Fibroblast of skin of right biceps (primary cell): ENCODE results near the gene RPGRIP1.
"Not testable (repeated sequence)": the region's sequence is repeated elsewhere in the genome, so short reads cannot be mapped to it uniquely, and the experiment has no call there.

Source experiments
- DNase-seq: peaks from one replicate; pipeline ENCODE4 v3.0.0-alpha.2; 2013

RPGRIP1 gene

DNA sequence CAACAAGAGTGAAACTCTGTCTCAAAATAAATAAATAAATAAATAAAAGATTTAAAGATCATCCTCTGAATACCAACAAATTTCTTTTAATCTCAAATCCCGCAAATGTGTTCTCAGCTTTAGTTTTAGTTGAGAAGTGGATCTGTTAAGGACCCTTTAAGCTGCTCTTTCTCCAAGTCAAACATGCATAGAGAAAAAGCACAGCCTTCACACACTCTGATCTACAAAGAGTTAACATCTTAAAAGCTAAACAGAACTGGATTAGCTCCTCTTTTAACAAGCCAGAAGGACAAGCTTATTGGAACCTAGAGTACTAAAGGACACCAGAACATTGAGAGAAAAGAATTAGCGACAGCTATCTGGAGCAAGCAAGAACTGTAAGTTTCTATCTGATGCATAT lies at the start of gene RPGRIP1:
Gene RPGRIP1 (plus strand): TSS at position 301 of the 400 bp plus-strand sequence. CDS start 7,894 bp downstream, outside the sequence.
- DNase-seq: no peak

DNA sequence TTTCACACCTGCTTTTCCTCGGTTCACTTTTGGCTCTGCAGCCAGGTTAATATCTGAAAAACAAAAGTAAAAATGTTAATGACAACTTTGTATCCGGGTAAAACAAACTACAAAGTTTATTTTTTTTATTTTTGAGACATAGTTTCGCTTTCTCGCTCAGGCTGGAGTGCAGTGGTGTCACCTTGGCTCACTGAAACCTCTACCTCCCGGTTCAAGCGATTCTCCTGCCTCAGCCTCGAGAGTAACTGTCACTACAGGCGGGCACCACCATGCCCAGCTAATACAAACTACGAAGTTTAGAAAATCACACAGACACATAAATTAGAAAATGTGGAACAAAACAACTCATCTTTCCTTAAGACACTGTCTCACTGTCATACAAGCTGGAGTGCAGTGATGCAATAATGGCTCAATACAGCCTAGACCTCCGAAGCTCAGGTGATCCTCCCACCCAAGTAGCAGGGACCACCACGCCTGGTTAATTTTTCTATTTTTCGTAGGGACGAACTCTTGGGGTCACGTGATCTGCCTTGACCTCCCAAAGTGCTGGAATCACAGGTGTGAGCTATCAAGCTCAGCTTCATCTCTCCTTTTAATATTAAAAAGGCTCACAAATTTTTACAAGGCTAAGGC lies 48.7 kb upstream of the RPGRIP1 start:
- DNase-seq: no peak

DNA sequence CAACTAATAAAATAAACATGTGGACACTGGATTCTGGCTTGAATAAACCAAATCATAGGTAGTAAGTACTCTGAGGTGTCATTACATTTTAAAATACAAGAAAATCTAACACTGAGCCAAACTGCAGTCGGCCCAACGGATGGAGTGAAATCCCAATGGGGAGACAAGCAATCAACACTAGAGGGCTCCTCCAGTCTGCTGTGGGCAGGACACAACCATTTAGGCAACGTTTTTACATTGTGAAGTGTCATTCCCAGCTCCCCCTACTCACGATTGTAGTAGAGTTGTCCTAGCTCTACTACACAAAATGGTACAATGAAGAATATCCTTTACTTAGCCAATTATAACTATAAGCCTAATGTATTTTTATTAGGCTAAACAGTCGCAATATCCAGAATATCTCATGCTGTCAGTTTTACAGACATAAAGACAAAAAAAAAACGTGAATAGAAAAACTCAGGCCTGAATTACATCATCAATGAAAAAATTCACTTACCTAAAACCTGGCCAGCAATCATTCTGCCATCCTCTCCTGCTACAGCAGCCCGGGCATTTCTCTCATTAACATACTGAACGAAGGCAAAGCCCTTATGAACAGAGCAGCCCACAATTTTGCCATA lies 46.3 kb upstream of the RPGRIP1 start:
- DNase-seq: peak; percentile 8

DNA sequence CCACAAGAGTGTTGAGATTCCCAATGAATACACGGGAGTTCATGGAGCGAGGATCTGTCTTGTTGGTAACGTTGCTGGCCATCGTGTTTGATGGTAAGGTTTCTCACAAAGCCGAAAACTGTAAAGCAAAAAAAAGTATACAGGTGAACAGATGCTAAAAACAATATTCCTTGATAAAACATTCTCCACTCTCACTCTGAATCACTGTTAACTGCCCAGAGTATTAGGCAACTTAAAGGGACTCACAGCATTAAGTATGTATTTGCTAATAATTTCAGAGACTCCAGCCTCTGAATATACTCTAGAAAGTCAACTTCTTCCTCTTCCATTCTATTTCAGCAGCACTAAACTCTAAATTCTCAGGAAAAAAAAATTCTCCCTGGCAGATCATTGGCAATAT lies 45.8 kb upstream of the RPGRIP1 start:
- DNase-seq: no peak

DNA sequence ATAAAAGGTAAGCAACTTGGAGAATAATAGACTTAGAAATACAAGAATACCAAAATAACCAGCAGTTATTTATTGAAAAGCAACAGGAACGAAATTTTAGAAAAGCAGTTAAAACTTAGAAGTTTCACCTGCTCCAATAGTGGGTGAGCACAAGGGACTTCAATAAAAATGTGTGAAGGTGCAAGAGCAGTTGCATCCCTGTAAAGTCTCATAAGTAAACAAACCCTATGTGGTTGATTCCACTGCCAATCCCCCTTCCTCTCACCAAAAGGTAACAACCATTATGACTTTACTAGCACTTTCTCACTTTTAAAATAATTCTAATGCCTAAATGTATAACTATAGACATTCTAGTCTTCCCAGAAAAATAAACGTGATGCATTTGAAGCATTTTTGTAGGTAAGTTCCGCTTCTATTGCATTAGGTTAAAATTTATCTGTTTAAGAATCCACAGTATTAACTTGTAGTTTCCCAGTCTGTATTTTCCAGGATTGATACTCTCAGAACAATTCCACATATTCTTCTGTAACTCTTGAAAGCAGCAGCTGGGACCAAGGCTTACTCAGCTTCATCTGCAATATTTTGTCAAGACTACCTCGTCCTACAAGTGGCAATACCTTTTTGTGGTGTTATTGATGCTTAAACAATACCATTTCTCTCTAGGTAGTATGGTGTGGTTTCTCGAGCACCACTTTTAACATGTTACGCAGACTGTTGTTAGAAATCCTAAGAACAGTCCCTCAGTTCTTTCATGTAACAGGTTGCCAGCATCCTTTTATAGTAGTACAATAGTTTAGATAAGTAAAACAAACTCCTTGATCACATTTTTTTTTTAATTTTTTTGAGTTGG lies 42.7 kb upstream of the RPGRIP1 start:
- DNase-seq: no peak

DNA sequence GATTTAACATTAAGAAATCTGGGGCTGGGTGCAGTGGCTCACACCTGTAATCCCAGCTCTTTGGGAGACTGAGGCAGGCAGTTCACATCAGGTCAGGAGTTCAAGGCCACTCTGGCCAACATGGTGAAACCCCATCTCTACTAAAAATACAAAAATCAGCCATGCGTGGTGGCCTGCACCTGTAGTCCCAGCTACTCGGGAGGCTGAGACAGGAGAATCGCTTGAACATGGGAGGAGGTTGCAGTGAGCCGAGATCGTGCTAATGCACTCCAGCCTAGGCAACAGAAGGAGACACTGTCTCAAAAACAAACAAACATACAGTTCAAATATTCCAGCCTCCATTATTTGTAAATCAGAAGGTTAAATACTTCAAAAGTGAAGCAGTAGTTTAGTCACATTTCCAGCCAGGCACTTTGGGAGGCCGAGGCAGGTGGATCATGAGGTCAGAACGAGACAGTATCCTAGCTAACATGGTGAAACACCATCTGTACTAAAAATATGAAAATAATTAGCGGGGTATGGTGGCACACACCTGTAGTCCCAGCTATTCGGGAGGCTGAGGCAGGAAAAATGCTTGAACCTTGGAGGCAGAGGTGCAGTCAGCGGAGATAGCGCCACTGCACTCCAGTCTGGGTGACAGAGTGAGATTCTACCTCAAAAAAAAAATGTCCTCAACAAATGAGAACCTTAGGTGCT lies 40.9 kb upstream of the RPGRIP1 start:
- DNase-seq: no peak

DNA sequence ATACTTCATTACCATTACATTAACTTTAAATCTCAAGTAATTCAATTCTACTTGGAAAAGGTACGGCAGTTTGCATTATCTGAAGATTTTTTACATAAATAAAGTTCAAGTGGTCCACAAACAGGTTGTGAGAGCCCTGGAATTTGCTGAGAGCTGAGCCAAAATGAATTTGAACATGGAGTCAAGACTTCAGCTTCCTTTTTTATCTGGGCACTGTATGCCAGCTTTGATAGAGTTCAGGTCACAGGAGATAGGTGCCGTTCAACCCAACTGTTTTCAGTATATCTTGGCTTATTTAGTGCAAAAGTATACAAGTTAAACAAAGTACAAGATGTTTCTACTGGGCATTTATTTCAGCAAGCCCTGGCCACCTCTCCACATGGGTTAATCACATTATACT lies 39.5 kb upstream of the RPGRIP1 start:
- DNase-seq: no peak

DNA sequence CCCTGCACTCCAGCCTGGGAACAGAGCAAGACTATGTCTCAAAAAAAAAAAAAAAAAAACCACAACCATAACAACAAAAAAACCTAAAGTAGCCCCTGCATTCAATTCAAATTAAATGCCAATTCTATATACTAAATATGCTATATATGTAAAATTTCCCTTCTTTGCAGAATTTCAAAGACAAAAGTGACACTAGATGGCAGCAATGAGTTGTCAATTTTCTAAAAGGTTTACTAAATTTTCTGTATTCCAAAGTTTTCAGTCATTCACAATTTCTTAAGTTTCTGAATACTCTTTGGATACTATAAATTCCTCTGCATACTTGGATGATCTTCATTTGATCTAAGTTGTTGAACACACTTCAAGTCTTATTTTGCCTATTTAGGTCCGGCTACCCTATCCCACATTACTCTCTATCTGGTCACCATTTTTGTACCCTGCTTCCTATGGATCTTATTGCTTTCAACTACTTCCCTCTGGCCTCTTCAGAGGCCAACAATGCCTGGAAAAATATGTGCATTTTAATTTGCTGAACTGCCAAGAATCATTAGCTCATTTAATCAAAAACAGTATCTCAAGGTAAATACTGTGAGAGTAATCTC lies 38.6 kb upstream of the RPGRIP1 start:
- DNase-seq: peak; percentile 43

DNA sequence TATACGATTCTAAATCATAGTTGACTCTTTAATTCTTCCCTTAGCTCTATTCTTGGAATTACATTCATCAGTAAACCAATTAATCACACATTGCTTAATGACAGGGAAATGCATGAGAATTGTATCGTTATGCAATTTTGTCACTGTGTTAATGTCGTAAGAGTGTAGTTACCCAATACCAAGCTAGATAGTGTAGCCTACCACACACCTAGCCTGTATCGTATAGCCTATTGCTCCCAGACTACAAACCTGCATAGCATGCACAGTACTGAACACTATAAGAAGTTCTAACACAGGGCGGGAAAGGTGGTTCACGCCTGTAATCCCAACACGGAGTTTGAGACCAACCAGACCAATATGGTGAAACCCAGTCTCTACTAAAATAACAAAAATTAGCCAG lies 35.3 kb upstream of the RPGRIP1 start:
- peak; percentile 8 for DNase-seq

DNA sequence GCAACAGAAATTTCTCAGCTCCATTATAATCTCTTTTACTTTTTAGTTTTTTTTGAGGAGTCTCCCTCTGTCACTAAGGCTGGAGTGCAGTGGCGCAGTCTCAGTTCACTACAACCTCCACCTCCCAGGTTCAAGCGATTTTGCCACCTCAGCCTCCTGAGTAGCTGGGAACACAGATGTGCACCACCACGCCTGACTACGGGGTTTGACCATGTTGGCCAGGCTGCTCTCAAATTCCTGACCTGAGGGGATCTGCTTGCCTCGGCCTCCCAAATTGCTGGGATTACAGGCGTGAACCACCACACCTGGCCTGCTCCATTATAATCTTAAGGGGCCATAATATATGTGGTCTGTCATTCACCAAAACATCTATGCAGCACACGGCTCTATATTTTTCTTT lies 34.1 kb upstream of the RPGRIP1 start:
- no peak for DNase-seq

DNA sequence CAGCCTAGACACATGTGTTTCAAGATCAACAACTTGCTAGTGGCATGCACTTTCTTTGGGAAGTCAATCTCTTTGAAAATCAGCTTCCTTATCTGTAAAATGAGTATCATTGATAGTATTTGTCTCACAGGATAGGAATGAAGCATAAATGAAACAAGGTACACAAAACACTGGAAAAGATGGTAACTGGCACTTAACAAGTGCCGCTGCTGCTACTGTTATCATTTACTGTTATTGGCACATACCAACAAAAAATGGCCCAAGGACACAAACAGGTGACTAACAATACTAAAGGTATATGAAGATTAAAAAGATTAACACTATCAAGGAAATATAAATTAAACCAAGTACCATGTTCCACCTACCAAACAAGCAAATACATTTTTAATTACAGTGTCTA lies 31.5 kb upstream of the RPGRIP1 start:
- DNase-seq: no peak

DNA sequence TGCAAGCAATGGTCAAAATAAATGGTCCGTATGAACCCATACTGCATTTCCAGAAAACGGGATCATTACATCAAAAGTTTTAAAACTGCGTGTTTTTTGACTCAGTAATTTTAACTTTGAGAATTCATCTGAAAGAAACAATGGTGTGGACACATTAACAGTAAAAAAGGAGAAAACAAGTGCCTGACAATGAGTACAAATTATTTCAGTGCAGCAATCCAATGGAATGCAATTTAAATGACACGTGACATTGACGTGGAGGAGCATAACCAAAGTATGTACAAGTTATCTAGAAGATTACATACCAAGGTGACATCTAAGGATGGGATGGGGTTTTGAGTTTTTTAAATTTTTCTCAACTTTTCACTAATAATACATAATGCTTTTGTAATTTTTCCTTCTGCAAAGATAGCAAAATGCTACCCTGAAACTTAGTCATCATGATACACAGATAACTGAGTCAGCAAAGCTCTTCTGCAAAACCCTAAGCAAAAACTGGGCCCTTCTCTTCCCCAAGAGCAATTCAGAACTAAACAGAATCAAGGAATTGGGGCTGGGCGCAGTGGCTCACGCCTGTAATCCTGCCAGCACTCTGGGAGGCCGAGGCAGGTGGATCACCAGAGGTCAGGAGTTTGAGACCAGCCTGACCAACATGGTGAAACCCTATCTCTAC lies 31.0 kb upstream of the RPGRIP1 start:
- DNase-seq: no peak

DNA sequence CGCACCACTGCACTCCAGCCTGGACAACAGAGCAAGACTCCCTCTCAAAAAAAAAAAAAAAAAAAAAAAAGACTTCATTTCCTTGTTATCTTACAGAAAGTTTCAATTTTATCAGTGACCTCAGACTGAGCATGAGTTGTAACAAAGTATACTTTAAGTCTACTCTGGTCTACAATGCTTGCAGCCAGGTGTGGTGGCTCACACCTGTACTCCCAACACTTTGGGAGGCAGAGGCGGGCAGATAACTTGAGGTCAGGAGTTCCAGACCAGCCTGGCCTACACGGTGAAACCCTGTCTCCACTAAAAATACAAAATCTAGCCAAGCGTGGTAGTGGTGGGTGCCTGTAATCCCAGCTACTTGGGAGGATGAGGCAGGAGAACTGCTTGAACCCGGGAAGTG lies 28.7 kb upstream of the RPGRIP1 start:
- no peak for DNase-seq

DNA sequence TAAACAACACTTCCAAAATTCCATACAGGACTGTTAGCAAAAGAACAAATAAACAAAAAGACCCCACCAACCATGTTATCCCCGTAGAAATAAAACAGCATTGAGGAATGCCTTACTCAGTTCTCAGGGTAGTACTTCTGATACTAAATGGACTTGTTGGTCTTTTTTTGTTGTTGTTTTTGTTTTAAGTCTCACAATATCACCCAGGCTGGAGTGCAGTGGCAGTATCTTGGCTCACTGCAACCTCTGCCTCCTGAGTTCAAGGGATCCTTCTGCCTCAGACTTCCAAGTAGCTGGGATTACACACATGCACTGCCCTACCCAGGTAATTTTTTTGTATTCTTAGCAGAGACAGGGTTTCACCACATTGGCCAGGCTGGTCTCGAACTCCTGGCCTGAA lies 27.7 kb upstream of the RPGRIP1 start:
- no peak for DNase-seq

DNA sequence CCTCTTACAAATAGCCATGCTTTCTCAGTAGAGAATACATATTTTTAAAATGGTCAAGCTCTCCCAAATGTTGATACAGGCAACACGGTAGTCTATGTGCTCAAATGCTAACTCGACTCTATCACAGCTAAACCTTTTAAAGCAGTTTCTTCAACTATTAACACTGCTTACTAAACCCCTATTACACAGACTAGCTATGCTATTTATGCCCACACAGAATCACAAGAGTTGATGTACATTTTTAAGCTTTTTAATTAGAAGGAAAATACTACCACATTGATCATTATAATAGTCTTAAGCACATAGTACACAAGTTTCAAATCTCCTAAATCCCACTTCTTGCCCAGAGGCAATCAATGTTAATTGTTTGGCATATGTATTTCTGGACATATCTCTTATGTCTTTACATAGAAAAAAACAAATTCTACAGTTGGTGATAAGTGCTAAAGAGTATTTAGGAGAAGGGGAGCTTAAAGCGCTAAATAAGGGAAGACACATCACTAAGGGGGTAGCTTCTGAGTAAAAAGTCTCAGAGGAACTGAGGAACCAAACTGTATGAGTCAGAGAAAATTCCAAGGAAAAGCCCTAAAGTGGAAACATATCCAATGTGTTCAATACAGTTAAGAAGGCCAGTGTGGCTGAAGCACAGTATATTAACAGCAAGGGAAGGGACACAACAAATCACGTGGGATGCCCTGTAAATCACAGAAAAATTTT lies 24.3 kb upstream of the RPGRIP1 start:
- DNase-seq: peak; percentile 71

DNA sequence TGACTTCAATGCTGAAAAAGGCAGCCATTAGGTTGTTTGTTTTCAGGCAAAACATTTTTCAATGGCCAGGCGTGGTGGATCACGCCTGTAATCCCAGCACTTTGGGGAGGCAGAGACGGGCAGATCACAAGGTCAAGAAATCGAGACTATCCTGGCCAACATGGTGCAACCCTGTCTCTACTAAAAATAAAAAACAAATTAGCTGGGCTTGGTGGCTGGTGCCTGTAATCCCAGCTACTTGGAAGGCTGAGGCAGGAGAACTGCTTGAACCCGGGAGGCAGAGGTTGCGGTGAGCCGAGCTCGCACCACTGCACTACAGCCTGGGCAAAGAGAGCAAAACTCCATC lies 23.8 kb upstream of the RPGRIP1 start:
- not testable (repeated sequence) for DNase-seq

DNA sequence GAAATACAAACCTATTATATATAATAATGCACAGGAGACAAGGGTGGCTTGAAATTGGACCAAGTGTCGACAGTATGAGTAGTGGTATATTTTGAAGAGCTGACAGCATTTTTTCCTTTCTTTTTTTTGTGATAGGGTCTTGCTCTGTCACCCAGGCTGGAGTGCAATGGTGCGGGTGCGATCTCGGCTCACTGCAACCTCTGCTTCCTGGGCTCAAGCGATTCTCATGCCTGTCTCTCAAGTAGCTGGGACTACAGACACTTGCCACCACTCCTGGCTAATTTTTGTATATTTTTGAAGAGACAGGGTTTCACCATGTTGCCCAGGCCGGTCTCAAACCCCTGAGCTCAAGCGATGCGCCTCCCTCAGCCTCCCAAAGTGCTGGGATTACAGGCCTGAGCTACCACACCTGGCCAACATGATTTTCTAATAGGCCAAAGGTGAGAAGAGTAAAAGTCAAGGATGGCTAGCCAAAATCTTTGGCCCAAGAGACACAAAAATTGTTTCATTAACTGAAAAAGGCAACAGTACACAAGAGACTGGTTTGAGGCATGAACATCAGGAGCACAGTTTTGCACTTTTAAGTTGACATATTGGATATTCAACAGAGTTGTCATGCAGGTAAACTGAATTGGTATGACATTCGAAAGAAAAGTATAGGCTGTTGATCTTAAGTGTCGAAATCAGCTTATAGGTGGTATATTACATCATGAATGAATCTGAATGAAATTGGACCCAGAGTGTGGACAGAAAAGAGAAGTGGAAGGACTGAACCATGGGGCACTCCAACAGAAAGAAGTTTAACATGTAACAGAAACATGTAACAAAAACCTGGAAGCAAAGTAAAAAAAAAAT lies 23.1 kb upstream of the RPGRIP1 start:
- no peak for DNase-seq

DNA sequence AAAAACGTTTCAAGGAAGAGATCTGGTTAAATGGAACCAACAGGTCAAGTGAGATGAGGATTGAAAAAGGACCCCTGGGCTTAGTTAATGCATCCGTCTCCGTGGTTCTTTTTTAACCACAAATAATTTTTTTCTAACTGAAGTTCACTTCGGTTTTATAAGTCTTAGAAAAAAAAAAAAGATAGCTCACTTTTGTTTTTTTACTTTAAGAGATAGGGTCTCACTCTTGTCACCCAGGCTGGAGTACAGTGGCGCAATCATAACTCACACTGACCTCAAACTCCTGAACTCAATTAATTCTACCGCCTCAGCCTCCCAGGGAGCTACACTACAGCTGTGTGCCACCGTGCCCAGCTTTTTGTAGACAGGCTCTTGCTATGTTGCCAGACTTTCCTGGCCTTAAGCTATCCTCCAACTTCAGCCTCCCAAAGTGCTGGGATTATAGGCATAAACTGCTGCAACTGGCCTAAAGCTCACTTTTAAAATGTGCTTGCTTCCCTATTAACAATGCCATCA lies 22.4 kb upstream of the RPGRIP1 start:
- DNase-seq: peak; percentile 14

DNA sequence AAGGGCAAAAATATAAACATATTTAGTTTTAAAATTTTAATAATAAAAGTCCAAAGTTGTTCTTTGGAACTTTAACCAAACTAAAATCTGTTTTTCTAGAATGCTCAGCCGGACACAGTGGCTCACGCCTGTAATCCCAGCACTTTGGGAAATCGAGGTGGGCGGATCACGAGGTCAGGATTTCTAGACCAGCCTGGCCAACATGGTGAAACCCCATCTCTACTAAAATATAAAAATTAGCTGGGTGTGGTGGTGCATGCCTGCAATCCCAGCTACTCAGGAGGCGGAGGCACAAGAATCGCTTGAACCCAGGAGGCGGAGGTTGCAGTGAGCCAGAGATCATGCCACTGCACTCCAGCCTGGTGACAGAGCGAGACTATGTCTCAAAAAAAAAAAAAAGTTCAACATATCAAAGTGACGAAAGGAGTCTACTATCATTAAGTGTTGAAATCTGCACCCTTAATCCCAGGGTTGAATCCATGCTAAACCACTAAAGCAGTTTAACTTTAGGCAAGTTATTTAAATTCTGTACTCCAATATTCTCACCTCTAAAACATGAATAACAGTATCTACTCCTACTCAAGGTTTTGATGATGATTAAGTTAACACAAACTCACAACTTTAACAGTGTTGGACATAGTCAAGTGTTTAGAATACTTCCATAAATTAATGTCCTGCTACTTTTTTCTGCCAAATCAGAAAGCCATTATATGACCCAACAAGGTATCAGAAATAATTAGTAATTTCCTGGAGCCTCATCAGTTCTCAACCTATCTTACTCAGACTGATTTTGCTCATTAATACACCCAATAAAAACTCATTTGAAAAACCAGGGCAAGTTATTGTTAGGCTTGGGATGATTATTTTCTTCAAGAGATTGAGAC lies 21.6 kb upstream of the RPGRIP1 start:
- DNase-seq: no peak
